OCI-LY7 (cell line): Measurements from ENCODE around the gene PLEKHG5. TPM values are rescaled to one million over a fixed set of nuclear protein-coding genes. Genes with fewer than 3 reads are reported as not detected.

Experiments used
- BruUV-seq: library from RNA; stranded (reverse); fragments of 400-500 nt; replicated peaks from 2 replicates; lab custom pipeline; 2021; lab: Mats Ljungman, UMichigan
- CTCF ChIA-PET: fragments of 300-600 bp; sonication (Branson Sonifier 250); formaldehyde crosslinking; loops from one replicate; lab custom pipeline; 2022; ENCODE audit warnings: antibody characterized with exemption; ENCODE audit not compliant: unreplicated experiment; lab: Charles Lee
- POLR2A ChIA-PET: fragments of 300-600 bp; sonication (Branson Sonifier 250); formaldehyde crosslinking; loops from one replicate; lab custom pipeline; 2022; ENCODE audit warnings: antibody characterized with exemption; lab: Charles Lee
- DNase-seq: peaks from one replicate; pipeline ENCODE4 v3.0.0-alpha.2; 2015; ENCODE audit warnings: low spot score
- H2AFZ ChIP-seq: fragments of 200-600 bp; sonication (generic), shearing (Covaris generic); 2 replicates; pipeline ENCODE4 v1.6.1; 2014; ENCODE audit warnings: mild to moderate bottlenecking, antibody characterized with exemption, low read length, moderate library complexity
- H3K27ac ChIP-seq: fragments of 200-600 bp; sonication (generic); 2 replicates; pipeline ENCODE4 v1.5.1; 2014; ENCODE audit warnings: mixed run types, low read depth, mild to moderate bottlenecking, moderate library complexity, low read length, inconsistent platforms; ENCODE audit not compliant: poor library complexity, severe bottlenecking
- H3K36me3 ChIP-seq: fragments of 200-600 bp; sonication (generic); 2 replicates; pipeline ENCODE4 v1.6.1; 2014; ENCODE audit warnings: mild to moderate bottlenecking, antibody characterized with exemption, low read length, moderate library complexity, mixed read lengths; ENCODE audit not compliant: insufficient read depth
- H3K4me1 ChIP-seq: fragments of 200-600 bp; sonication (generic); 2 replicates; pipeline ENCODE4 v1.5.1; 2014; ENCODE audit warnings: mild to moderate bottlenecking, low read length; ENCODE audit not compliant: insufficient read depth, poor library complexity, severe bottlenecking
- H3K4me2 ChIP-seq: fragments of 200-600 bp; sonication (generic); 2 replicates; pipeline ENCODE4 v1.6.1; 2014; ENCODE audit warnings: mild to moderate bottlenecking, low read length
- H3K4me3 ChIP-seq: fragments of 200-600 bp; sonication (generic); 2 replicates; pipeline ENCODE4 v1.5.1; 2014; ENCODE audit warnings: mild to moderate bottlenecking, low read depth, low read length; ENCODE audit not compliant: poor library complexity, severe bottlenecking
- H3K79me2 ChIP-seq: fragments of 200-600 bp; sonication (generic); 2 replicates; pipeline ENCODE4 v1.6.1; 2016; ENCODE audit warnings: low read depth, mild to moderate bottlenecking, low read length, moderate library complexity, mixed read lengths; ENCODE audit not compliant: insufficient read depth
- H3K9me2 ChIP-seq: fragments of 200-600 bp; sonication (generic); 2 replicates; pipeline ENCODE4 v1.6.1; 2016; ENCODE audit warnings: mild to moderate bottlenecking, low read length, mixed read lengths; ENCODE audit not compliant: insufficient read depth
- H3K9me3 ChIP-seq: fragments of 200-600 bp; sonication (generic); 2 replicates; pipeline ENCODE4 v1.6.1; 2014; ENCODE audit warnings: mild to moderate bottlenecking, mixed run types, low read length, mixed read lengths
- H4K20me1 ChIP-seq: fragments of 200-600 bp; sonication (generic); 2 replicates; pipeline ENCODE4 v1.6.1; 2014; ENCODE audit warnings: mild to moderate bottlenecking, antibody characterized with exemption, low read length, moderate library complexity, mixed read lengths; ENCODE audit not compliant: insufficient read depth
- EZH2phosphoT487 ChIP-seq: fragments of 200-600 bp; sonication (generic); IDR thresholded peaks from 2 replicates; pipeline ENCODE4 v1.6.1; 2018; ENCODE audit warnings: low read depth, borderline replicate concordance, mild to moderate bottlenecking, mixed run types, antibody characterized with exemption, low read length, moderate library complexity, mixed read lengths
- intact Hi-C: fragments of 100-400 bp; cut with micrococcal nuclease; formaldehyde crosslinking; loops from one replicate; pipeline ENCODE4 v1.10.0; 2022; ENCODE audit not compliant: unreplicated experiment
- total RNA-seq, 2 experiments: library from RNA; depleted of rRNA in 1 of 2; stranded (reverse); fragments of >200 nt in 1 of 2; shearing (Covaris generic) in 1 of 2; gene quantifications; 2 replicates each; pipeline ENCODE4 v1.2.3, GENCODE V29; 2014 to 2022
- TF ChIP-seq, protein P1 (sequence below): fragments of 200-600 bp; sonication (generic); conservative IDR thresholded peaks from 2 replicates; pipeline ENCODE4 v1.5.1; 2014; ENCODE audit warnings: mild to moderate bottlenecking, antibody characterized with exemption, low read length, moderate library complexity, mixed read lengths

Gene PLEKHG5
- total RNA-seq, 2 experiments from 2014 or later = 1.6 to 2.4 TPM

DNA sequence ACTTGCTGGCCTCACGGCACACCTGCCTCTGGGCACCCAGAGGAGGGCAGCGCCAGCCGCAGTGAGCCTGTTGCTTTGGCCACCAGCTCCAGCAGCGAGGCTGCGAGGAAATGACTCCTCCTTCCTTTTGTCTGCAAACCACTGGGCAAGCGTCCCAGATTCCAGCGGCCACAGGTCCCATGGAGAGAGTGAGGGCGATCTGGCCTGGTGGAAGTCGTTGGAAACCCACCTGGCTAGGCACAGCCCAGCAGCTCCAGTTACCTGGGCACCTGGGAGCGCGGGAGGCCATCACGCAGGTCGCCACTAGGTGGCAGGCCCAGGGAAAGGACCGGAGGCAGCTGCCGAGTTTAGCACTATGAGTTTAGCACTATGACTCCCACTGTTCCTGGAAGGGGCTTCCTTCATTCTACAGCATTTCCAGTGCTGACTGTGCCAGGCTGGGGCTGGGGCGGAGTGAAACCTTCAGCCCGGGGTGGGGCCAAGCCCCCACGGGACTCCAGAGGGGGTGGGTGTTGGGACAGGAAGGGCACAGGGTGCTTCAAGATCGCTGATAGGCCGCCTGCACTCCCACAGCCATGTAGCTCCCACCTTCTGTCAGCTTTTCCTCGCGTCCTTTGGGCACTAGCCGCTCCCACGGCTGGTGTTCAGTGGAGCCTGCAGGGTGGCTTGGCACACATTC lies 68.0 kb downstream of the PLEKHG5 start:
- TF ChIP-seq, protein P1, sequence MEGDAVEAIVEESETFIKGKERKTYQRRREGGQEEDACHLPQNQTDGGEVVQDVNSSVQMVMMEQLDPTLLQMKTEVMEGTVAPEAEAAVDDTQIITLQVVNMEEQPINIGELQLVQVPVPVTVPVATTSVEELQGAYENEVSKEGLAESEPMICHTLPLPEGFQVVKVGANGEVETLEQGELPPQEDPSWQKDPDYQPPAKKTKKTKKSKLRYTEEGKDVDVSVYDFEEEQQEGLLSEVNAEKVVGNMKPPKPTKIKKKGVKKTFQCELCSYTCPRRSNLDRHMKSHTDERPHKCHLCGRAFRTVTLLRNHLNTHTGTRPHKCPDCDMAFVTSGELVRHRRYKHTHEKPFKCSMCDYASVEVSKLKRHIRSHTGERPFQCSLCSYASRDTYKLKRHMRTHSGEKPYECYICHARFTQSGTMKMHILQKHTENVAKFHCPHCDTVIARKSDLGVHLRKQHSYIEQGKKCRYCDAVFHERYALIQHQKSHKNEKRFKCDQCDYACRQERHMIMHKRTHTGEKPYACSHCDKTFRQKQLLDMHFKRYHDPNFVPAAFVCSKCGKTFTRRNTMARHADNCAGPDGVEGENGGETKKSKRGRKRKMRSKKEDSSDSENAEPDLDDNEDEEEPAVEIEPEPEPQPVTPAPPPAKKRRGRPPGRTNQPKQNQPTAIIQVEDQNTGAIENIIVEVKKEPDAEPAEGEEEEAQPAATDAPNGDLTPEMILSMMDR = peak; percentile 81
- no peak for TF ChIP-seq EZH2phosphoT487
- ChIA-PET POLR2A (no interaction called here), CTCF (interaction anchor here (0.6 to 1.0 kb wide), 2 partner anchors 178 to 318 kb away, joined by 3 to 4 read pairs; no protein-coding TSS in a partner anchor)
- intact Hi-C loops = no loop called here
- no peak overlapping the region for H3K4me2 ChIP-seq
- H3K9me3 ChIP-seq = no peaks in the 10 kb centered on the region
- peak; percentile 54 for DNase-seq
- H4K20me1 ChIP-seq = no peaks in the 10 kb centered on the region
- H3K27ac ChIP-seq = no peak overlapping the region
- H3K4me1 ChIP-seq = no peaks in the 10 kb centered on the region
- no peaks in the 10 kb centered on the region for H3K36me3 ChIP-seq
- no peak overlapping the region for H2AFZ ChIP-seq
- H3K79me2 ChIP-seq = no peaks in the 10 kb centered on the region
- no TSS peak for BruUV-seq
- H3K4me3 ChIP-seq = no peak overlapping the region
- no peaks in the 10 kb centered on the region for H3K9me2 ChIP-seq

DNA sequence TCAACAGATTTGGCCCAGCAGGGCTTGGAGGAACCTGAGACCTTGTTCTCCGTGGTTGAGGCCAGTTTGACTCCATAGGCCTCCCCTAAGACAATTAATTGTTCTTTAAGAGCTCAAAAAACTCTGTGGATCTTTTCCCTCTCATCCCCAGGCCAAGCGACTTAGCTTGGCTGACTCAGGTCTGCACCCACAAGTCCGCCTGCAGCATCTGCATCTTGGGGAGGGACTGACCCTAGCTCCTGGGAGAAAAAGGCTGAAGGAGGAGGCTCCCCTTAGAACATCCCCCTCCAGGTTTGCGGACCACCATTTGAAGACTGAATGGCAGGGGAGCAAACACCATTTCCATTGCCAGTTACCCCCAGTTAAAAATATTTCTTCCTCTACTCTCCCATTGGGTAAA lies 70.2 kb downstream of the PLEKHG5 start:
- Histone ChIP-seq H3K4me3 (no peak overlapping the region), H3K79me2 (no peaks in the 10 kb centered on the region), H3K27ac (no peak overlapping the region), H3K36me3 (no peaks in the 10 kb centered on the region), H3K9me3 (no peaks in the 10 kb centered on the region), H4K20me1 (no peaks in the 10 kb centered on the region), H3K9me2 (no peaks in the 10 kb centered on the region), H3K4me1 (no peaks in the 10 kb centered on the region), H3K4me2 (no peak overlapping the region), H2AFZ (no peak overlapping the region)
- no peak for TF ChIP-seq EZH2phosphoT487
- TF ChIP-seq, protein P1 = no peak
- ChIA-PET CTCF (no interaction called here), POLR2A (no interaction called here)
- intact Hi-C loops = no loop called here
- BruUV-seq = no TSS peak
- no peak for DNase-seq

DNA sequence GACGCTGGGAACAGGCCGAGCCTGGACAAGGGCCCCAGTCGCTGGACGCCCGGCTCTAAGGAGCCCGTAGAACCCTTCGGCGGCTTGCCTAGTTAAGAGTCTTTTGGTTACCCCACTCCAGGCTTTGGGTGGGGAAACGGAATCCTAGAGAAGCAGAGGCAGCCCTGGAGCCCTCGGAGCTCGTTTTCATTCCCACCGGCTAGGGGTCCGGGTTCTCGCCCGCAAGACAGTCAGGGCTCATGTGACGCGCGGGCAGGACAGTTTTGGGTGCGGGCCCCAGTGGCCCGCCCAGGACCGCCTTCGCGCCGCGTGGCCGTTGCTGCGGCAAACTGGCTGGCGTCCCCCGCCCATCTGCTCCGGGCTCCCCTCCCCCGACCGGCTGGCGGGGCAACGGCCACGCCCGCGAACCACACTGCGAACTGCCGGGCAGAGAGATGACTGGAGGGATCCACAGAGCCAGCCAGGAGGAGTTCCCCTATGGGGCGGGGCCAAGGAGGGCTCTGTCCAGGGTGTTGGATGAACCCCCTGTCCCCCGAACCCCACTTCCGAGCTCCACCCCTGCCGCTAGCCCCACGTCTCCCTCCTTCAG lies 70.9 kb downstream of the PLEKHG5 start:
- CTCF ChIA-PET = no interaction called here
- no peak overlapping the region for H2AFZ ChIP-seq

More for the DNA sequence above, 70.9 kb downstream of the PLEKHG5 start:
- no peak overlapping the region for H3K4me2 ChIP-seq
- intact Hi-C loops = no loop called here
- no peaks in the 10 kb centered on the region for H4K20me1 ChIP-seq
- DNase-seq = no peak
- H3K9me3 ChIP-seq = no peaks in the 10 kb centered on the region
- H3K9me2 ChIP-seq = no peaks in the 10 kb centered on the region
- H3K4me1 ChIP-seq = no peaks in the 10 kb centered on the region
- no peak overlapping the region for H3K27ac ChIP-seq
- no TSS peak for BruUV-seq
- POLR2A ChIA-PET = no interaction called here
- no peaks in the 10 kb centered on the region for H3K36me3 ChIP-seq
- TF ChIP-seq EZH2phosphoT487 = no peak
- TF ChIP-seq, protein P1 = no peak
- H3K79me2 ChIP-seq = no peaks in the 10 kb centered on the region
- no peak overlapping the region for H3K4me3 ChIP-seq
